D341Med (cell line): ENCODE results near the gene NAT16.
"Not testable (repeated sequence)": the region's sequence is repeated elsewhere in the genome, so short reads cannot be mapped to it uniquely, and the experiment has no call there.

Source experiments
- DNase-seq: peaks from one replicate; pipeline ENCODE4 v3.0.0; 2012; ENCODE audit warnings: low spot score

The NAT16 gene

DNA sequence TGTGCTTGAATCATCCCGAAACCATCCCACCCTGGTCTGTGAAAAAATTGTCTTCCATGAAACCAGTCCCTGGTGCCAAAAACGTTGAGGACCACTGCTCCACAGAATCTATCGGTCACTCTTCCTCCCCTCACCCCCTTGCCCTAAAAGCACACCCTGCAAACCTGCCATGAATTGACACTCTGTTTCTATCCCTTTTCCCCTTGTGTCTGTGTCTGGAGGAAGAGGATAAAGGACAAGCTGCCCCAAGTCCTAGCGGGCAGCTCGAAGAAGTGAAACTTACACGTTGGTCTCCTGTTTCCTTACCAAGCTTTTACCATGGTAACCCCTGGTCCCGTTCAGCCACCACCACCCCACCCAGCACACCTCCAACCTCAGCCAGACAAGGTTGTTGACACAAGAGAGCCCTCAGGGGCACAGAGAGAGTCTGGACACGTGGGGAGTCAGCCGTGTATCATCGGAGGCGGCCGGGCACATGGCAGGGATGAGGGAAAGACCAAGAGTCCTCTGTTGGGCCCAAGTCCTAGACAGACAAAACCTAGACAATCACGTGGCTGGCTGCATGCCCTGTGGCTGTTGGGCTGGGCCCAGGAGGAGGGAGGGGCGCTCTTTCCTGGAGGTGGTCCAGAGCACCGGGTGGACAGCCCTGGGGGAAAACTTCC lies 54.0 kb downstream of the NAT16 start:
- no peak for DNase-seq

DNA sequence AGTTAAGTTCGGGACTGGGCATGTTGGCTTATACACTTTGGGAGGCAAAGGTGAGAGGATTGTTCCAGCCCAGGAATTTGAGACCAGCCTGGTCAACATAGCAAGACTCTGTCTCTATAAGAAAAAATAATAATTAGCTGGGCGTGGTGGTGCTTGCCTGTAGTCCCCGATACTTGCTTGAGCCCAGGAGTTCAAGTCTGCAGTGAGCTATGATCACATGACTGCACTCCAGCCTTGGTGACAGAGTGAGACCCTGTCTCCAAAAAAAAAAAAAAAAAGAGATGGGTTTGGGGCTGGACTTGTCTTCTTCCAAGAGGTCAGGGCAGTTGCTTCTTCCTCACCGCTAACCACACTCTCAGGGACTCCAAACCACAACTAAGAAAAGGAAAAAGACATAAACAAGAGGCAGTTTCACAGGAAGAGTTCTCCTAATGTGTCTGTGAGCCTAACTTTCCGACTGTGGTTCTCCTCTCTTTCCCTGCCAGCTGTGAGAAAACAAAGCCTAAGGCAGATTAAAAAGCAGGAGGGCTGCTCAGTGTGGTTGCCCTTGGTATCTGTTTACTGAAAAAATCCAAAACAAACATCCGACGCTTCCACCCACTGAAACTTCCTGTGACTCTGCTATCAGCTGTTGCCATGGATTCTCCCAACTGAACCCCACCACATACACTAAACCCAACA lies 55.6 kb downstream of the NAT16 start:
- no peak for DNase-seq

DNA sequence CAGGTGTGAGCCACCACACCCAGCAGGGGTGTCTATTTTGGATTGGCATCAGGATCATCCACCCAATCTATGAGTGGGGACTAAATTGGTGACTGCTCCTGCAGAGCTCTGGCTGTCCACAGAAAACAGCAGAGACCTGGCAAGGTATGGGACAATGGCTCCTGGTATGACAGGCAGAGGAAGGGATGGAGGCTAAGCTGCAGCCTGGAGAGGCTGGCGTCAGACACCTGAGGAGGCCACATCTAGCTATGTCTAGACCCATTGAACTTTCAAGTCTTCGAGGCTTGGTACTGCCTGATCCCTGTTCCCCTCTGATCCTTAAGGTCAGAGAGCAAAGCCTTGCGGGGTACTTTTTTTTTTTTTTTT lies 56.4 kb downstream of the NAT16 start:
- no peak for DNase-seq

DNA sequence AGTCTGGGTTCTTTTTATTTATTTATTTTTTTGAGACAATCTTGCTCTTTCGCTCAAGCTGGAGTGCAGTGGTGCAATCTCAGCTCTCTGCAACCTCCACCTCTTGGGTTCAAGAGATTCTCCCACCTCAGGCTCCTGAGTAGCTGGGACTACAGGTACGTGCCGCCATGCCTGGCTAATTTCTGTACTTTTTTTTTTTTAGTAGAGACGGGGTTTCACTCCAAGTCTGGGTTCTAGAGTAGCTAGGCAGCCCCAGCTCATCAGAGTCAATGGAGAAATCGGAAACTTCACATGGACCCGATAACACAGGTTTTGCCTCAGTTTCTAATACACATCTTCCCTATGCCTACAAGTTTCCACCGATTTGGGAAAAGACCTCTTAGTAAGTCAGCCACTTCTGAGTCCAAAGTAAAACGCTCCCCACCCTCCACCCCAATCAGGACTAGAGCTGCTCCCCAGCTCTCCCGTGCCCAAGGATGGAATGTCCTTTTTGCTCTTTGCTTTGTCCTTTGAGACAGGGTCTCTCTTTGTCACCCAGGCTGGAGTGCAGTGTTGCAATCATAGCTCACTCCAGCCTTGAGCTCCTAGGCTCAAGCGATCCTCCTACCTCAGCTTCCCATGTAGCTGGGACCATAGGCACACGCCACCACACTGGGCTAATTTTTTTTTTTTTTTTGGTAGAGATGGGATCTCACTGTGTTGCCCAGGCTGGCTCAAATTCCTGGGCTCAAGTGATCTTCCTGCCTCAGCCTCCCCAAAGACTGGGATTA lies 57.0 kb downstream of the NAT16 start:
- no peak for DNase-seq

DNA sequence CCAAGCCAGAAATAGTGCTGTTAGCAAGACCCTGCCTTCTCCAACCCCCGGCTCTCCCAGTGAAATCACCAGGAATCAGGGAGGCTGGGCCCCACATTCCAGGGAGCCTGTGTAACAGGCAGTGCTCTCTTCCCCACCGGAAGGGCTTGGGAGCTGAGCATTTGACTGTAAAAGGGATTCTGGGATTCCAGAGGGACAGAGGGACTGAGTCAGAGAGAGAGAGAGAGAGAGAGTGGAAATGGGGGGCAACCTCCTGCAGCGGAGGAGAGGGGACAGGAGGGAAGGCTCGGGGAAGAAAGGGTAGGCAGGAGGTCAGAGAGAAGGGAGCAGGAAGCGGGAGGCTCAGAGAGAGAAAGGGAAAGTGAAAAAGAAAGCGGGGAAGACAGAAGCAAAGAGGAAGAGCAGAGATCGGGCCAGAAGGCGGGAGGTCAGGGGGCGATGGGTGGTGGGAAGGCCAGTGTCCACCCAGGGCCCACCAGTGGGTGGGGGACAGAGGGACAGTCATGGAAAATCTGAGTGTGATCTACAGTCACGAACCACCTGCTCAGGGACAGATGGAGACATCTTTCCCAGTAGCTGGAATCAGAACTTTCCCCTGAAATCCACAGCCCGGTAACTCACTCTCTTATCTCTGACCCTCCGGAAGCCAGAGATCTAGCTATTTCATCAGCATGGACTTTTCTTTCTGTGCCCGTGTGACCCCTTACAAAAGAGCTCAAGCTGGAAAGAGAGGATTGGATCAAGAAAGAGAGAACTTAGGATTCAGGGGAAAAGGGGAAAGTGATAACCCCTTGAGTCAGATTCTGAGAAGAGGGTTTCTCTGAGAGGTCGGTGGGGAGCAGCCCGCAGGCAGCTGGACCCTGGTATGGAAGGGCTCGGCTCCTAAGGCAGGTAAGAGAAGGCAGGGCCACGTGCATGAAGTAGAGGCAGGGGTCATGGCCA lies 57.8 kb downstream of the NAT16 start:
- DNase-seq, result no peak

DNA sequence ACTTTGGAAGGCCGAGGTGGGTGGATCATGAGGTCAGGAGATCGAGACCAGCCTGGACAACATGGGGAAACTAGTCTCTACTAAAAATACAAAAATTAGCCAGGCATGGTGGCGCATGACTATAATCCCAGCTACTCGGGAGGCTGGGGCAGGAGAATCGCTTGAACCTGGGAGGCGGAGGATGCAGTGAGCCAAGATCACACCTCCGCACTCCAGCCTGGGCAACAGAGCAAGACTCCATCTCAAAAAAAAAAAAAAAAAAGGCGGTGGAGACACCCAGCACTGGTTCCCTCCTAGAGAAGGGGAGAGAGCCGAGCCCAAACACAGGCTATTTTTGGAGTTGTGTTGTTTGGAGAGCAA lies 58.5 kb downstream of the NAT16 start:
- DNase-seq, result not testable (repeated sequence)
